AML-193 (cell line): ENCODE results near the gene CAMSAP1.

Experiments
- DNase-seq, 2 experiments: peaks; one replicate each; lab custom pipeline; 2025; lab: John Stamatoyannopoulos, UW

CAMSAP1 gene

DNA sequence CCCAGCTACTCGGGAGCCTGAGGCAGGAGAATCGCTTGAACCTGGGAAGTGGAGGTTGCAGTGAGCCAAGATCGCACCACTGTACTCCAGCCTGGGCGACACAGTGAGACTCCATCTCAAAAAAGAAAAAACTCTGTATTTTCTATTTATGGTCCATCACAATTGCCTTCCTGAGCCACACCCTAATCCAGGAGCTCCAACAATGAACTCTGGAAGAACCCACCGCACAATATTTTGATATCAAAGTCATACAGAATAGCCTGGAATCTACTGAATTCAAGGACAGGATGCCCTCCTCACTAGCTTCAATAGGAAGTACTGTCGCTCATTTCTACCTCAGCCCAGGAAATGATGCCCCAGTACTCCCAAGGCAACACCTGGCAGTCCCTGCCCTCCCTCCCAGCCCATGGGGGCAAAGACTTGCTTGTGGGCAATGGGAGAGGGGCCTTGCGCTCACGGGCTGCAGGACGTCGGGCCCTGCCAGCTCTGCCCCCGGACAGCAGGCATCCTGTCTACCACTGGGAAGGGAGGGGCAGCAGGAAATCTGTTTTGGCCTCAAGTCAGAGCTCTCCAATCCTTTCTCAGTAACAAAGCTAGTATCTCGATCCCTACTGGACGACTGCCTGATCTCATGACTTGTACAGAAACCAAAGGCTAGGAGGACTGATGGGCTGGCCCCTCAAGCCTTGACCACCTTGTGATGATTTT, 34.1 kb upstream of the CAMSAP1 start:
- no peak for DNase-seq

DNA sequence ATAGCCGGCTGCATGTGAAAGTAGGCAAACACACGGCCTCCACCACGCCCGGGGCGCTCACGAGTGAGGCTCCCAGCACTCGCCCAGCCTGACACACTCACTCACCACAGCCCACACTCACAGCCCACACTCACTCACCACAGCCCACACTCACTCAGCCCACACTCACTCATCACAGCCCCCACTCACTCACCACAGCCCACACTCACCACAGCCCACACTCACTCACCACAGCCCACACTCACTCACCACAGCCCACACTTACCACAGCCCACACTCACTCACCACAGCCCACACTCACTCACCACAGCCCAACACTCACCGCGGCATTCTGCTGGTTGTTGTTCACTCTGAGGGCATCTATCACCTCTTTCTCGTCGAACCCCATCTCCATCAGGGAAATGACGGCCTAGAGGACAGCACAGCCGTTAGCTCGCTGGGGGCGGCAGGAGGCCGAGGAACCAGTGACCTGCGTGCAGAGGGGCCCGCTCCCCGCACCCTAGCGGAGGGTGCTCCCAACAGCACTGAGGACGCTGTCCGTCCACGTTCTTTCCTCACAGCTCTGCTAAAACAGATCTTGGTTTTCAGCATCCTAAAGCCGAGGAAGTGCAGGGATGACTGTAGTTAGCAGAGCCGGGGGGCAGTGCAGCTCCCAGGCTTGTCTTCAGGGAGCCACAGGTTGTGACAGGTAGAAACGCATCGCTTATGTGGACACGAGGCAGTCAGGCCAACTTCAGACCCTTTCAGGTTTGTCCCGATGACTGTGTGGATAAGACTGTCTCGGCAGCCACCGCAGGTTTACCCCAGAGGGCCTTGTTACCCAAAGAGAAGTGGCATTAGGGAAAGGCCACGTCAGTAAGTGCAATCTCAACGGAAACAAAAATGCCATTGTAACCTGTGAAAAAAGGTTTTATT, 32.3 kb upstream of the CAMSAP1 start:
- DNase-seq: no peak

GRCh38 chr9:135937521-135938489, 30.5 kb upstream of the CAMSAP1 start:
- DNase-seq: no peak

DNA sequence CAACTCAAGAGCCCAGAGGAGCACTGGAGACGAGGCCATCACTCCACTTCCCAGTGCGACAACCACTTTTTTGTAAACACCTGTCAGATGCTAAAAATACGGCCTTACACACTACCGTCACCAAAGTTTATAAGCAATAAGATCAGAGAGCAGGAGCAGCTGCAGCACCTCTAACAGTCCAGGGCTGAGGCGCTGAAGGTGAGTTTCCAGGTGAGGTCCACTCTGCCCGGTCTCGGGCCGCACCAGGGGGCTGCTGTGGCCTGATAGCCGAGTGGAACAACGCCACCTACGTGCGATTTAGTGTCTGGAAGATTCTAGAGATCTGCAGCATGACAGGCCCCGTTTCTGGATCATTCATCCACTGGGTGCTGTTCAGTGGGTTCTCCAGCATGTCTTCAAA, 25.8 kb upstream of the CAMSAP1 start:
- no peak for DNase-seq

DNA sequence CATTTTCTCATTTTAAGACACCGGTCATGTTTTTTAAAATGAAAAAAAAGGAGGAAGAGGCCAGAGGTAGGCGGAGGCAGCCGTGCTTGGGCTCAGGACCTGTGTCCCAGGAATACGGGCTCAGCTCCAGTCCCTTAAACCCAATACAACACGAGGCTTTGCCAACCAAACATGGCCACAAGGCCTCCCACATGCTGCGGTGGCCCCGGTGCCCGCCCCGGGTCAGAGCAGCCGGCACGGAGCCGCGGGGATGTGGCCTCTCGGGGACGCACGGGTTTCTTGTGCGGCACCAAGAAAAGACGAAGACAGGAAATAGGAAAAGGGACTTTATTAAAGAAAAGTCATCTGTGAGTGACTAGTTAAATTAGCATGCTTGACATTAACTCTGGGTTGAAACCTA, 25.3 kb upstream of the CAMSAP1 start:
- no peak for DNase-seq

DNA sequence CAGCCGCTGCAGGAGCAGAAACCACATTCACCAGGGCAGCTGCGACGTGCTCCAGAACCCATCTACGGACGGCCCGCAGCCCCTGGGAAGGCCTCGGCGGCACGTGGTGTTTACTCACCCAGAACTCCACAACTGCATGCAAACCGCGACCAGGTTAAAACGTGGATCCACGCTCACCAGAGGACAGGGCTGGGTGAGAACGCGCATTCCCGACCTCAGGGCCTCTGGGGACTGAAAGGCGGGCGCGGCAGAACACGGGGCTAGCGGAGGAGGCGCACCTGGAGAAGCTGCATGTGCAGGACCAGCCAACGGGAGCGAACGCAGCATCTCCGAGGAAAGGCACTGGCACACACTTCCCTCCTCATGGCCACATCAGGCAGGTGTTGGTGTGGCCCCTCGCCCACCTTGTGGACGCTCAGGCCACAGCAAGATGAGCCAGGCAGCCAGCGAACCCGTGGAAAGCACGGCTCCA, 24.0 kb upstream of the CAMSAP1 start:
- no peak for DNase-seq

- no peak for DNase-seq
Observed at GRCh38 chr9:135930446-135931345, 23.4 kb upstream of the CAMSAP1 start.

DNA sequence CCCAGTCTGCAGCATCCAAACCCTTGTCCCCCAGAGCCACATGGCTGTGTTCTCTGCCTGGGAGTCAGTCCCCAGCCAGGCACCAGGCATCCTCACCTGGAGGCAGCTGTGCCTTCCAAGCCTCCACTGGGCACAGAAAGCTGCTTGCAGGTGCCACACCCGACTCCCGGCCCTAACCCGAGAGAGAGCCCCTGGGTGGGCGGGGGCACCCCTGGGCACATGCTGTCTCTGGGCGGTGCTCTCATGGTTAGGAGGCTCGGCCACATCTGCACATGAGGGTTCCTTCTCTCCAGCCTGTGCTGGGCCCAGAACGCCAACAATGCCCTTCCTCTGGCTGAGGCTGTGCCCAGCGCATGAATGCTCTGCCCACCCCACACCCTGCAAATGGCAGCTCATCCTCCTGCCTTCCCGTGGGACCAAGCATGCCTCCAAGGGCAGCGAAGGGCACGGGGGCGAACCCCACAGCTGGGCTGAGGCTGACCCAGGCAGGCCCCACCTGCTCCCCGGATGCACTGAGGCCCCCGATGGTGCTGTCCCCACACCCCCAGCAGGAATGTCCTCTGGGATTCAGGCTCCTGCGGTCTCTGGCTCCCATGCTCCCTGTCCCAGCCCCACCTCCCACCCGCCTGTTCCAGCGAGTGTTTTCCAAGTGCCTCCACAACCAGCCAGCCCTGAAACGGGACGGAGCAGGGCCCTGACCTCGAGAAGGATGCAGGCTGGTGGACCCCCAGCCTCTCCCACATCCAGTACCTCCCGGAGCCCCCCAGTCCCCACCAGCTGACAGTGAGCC, 22.5 kb upstream of the CAMSAP1 start:
- no peak for DNase-seq

GRCh38 chr9:135928731-135929655, 21.6 kb upstream of the CAMSAP1 start:
- DNase-seq: no peak

GRCh38 chr9:135928074-135928730, 20.9 kb upstream of the CAMSAP1 start:
- no peak for DNase-seq

DNA sequence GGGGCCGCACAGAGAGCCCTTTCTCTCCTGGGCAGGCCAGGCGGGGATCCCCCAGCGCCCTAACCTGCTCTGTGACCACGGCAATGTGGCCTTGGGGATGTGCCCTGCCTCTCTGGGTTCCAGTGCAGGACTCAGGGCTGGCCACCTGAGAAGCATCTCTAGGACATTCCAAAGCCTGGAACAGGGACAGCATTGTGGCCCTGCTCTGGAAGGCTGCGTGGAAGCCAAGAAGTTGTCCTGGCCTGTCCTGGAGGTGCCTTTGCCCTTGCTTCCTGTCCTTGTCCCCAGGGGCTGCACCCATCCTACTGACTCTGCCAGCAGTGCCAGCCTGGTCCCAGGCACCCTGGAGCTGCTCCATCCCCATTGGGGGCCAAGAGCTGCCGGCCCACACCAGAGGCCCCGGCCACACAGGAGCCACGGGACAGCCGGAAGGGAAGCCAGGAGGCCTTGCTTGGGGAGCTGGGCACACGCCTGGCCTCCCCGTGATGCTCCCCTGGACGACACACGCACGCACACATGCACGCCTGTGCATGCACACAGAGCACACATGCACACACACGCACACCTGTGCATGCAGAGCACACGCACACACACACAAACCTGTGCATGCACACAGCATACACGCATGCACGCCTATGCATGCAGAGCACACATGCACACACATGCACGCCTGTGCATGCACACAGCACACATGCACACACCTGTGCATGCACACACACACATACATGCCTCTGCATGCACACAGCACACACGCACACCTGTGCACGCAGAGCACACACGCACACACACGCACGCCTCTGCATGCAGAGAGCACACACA, 20.1 kb upstream of the CAMSAP1 start:
- no peak for DNase-seq

GRCh38 chr9:135926402-135927194, 19.3 kb upstream of the CAMSAP1 start:
- peak; percentile 81 to 92 for DNase-seq

DNA sequence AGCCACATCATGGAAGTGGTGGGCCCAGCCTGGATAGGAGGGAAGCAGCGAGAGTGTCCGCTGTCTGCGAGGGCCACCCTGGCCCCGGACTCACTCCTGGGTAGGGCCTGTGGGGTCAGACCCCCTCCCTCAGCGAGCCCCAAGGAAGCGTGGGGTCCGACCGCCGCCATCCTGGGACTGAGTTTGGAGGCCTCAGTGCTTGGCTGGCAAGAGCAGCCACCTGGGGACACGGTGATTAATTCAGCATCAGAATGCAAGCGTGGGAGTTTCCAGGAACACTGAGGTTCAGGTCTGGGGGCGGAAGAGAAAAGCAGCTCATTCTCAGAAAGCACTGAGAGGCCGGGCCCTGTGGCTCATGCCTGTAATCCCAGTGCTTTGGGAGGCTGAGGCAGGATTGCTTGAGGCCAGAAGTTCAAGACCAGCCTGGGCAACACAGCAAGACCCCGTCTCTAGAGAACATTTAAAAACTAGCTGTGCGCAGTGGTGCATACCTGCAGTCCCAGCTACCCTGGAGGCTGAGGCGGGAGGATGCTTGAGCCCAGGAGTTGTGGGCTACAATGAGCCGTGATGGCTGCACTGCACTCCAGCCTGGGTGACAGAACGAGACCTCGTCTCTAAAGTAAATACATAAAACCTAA, 18.3 kb upstream of the CAMSAP1 start:
- DNase-seq: no peak

DNA sequence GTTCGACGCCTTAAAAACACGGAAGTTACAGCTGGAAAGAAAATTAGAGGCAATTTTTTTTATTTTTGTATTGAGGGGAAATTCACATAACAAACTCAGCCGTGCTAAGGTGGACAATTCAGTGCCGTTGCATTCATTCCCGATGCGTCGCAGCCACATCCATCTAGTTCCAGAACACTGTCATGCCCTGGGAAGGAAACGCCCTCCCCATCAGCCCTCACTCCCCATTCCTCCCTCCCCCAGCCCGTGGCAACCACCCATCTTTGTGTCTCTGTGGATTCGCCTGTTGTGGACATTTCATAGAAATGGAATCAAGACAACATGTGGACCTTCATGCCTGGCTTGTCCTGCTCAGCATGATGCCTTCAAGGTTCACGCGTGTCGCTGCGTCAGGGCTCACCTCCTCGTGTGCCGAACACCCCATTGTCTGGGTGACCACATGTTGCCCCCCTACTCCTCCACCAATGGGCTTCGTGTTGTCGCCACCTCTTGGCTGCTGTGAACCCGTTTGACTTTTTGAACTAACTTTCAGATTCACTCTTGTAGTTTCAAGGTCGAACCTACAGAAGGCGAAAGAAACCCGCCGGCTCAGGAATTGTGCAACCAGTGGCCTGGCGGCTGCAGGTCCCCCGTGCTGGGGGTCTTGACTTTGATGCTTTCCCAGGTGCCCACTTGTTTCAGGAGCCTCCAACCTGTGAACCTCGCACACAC, 17.4 kb upstream of the CAMSAP1 start:
- DNase-seq: no peak

DNA sequence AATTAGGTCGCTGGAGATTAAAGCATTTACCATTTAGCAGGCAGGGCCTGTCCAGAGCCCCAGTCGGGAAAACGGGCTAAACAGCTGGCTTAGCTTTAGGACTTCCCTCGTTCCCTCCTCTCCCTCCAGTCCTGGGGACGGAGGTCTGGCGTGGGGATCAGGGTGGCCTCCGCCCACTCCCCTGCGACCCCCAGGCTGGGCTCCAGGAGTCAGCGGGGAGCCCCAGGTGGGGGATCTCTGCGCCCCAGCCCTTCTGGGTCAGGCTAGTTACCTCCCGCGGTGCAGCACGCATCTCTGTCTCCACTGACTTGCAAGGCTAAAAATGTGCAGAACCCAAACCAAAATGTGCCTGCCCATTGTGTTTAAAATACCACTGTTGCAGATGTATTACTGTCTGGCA, 16.2 kb upstream of the CAMSAP1 start:
- DNase-seq: no peak
